PC-9 (cell line): Measurements from ENCODE around the gene CORIN.

Source experiments
- EZH2 ChIP-seq: fragments of 200-600 bp; sonication (generic); IDR thresholded peaks from 2 replicates; pipeline ENCODE4 v1.8.0; 2017; ENCODE audit warnings: antibody characterized with exemption, low read depth
- TF ChIP-seq, protein P1 (sequence below): fragments of 200-600 bp; sonication (generic); conservative IDR thresholded peaks from 2 replicates; pipeline ENCODE4 v1.6.1; 2017; ENCODE audit warnings: mixed run types, antibody characterized with exemption, mild to moderate bottlenecking, moderate library complexity

DNA sequence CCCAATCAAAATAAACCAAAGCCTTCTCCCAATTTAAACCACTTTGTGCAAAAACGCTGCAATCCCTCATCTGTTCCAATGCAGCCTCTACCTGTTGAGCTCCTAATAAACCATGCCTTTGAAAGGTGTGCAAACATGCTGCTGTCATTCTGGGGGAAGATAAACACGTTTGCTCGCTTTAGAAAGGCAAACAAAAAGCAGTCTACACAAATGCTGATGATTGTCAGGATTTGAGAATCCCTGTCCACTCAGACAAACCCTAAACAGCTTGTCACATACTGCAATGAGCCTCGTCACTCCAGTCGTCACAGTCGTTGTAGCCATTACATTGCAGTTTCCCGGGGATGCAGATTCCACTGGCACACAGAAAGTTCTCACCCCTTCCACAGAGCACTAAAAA, 145.2 kb downstream of the CORIN start:
- TF ChIP-seq, protein P1, sequence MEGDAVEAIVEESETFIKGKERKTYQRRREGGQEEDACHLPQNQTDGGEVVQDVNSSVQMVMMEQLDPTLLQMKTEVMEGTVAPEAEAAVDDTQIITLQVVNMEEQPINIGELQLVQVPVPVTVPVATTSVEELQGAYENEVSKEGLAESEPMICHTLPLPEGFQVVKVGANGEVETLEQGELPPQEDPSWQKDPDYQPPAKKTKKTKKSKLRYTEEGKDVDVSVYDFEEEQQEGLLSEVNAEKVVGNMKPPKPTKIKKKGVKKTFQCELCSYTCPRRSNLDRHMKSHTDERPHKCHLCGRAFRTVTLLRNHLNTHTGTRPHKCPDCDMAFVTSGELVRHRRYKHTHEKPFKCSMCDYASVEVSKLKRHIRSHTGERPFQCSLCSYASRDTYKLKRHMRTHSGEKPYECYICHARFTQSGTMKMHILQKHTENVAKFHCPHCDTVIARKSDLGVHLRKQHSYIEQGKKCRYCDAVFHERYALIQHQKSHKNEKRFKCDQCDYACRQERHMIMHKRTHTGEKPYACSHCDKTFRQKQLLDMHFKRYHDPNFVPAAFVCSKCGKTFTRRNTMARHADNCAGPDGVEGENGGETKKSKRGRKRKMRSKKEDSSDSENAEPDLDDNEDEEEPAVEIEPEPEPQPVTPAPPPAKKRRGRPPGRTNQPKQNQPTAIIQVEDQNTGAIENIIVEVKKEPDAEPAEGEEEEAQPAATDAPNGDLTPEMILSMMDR = no peak
- TF ChIP-seq EZH2 = no peak
